SJSA1 (cell line): ENCODE results near the gene MRPL44. TPM values are rescaled to one million over a fixed set of nuclear protein-coding genes. Genes with fewer than 3 reads are reported as not detected.
"Not testable (repeated sequence)": the region's sequence is repeated elsewhere in the genome, so short reads cannot be mapped to it uniquely, and the experiment has no call there.

ENCODE experiments used
- DNase-seq, 2 experiments: peaks; one replicate each; pipeline ENCODE4 v3.0.0-alpha.2; 2015 to 2020; ENCODE audit warnings: low spot score in 2 of 2, low read depth in 1 of 2
- H3K27ac ChIP-seq: fragments of 250-450 bp; sonication (Bioruptor Pico); 2 replicates; pipeline ENCODE4 v1.5.1; 2020; ENCODE audit warnings: mild to moderate bottlenecking, moderate library complexity
- H3K27me3 ChIP-seq: fragments of 250-450 bp; sonication (Bioruptor Pico); replicated peaks from 2 replicates; pipeline ENCODE4 v1.5.1; 2020; ENCODE audit warnings: mild to moderate bottlenecking, moderate library complexity
- H3K36me3 ChIP-seq: fragments of 250-450 bp; sonication (Bioruptor Pico); 2 replicates; pipeline ENCODE4 v1.5.1; 2020; ENCODE audit warnings: mild to moderate bottlenecking
- H3K4me1 ChIP-seq: fragments of 250-450 bp; sonication (Bioruptor Pico); replicated peaks from 2 replicates; pipeline ENCODE4 v1.6.1; 2021; ENCODE audit warnings: mild to moderate bottlenecking
- H3K4me3 ChIP-seq: fragments of 250-450 bp; sonication (Bioruptor Pico); 2 replicates; pipeline ENCODE4 v1.5.1; 2020; ENCODE audit warnings: mild to moderate bottlenecking
- H3K9me3 ChIP-seq: fragments of 250-450 bp; sonication (Bioruptor Pico); replicated peaks from 2 replicates; pipeline ENCODE4 v1.5.1; 2020; ENCODE audit warnings: mild to moderate bottlenecking
- total RNA-seq: library from RNA; depleted of rRNA; stranded (reverse); fragments of >200 nt; shearing (Covaris generic); gene quantifications from 2 replicates; pipeline ENCODE4 v1.2.3, GENCODE V29; 2014

MRPL44 gene
- total RNA-seq, 1 experiment from 2014 or later = 47.2 TPM

GRCh38 chr2:223991611-223992010 lies 34.3 kb downstream of the MRPL44 start:
- H3K27me3 ChIP-seq = no peaks in the 10 kb centered on the region
- H3K4me3 ChIP-seq = no peak overlapping the region
- H3K9me3 ChIP-seq = no peaks in the 10 kb centered on the region; the same call in 1 of the 2 replicates
- peaks cover 28% of the 10 kb centered on the region for H3K36me3 ChIP-seq
- no peak overlapping the region for H3K27ac ChIP-seq
- DNase-seq = no peak
- H3K4me1 ChIP-seq = peaks cover 3% of the 10 kb centered on the region

GRCh38 chr2:223993634-223994232 lies 36.5 kb downstream of the MRPL44 start:
- Histone ChIP-seq H3K4me3 (no peak overlapping the region), H3K36me3 (peaks cover 35% of the 10 kb centered on the region), H3K27ac (no peak overlapping the region), H3K4me1 (peaks cover 20% of the 10 kb centered on the region), H3K9me3 (no peaks in the 10 kb centered on the region; the same call in 1 of the 2 replicates), H3K27me3 (no peaks in the 10 kb centered on the region)
- peak; percentile 69 to 72 for DNase-seq

GRCh38 chr2:223994562-223995162 lies 37.4 kb downstream of the MRPL44 start:
- Histone ChIP-seq H3K4me1 (peaks cover 21% of the 10 kb centered on the region), H3K27me3 (no peaks in the 10 kb centered on the region), H3K4me3 (no peak overlapping the region), H3K27ac (no peak overlapping the region), H3K9me3 (no peaks in the 10 kb centered on the region; the same call in 1 of the 2 replicates), H3K36me3 (peaks cover 33% of the 10 kb centered on the region)
- no peak for DNase-seq

GRCh38 chr2:223995569-223995968 lies 38.3 kb downstream of the MRPL44 start:
- DNase-seq = no peak
- H3K4me1 ChIP-seq = peaks cover 21% of the 10 kb centered on the region
- H3K4me3 ChIP-seq = no peak overlapping the region
- H3K27ac ChIP-seq = no peak overlapping the region
- peaks cover 35% of the 10 kb centered on the region for H3K36me3 ChIP-seq
- H3K27me3 ChIP-seq = no peaks in the 10 kb centered on the region
- H3K9me3 ChIP-seq = no peaks in the 10 kb centered on the region; the same call in 1 of the 2 replicates

GRCh38 chr2:223996391-223996790 lies 39.1 kb downstream of the MRPL44 start:
- H3K9me3 ChIP-seq = no peaks in the 10 kb centered on the region; the same call in 1 of the 2 replicates
- peaks cover 21% of the 10 kb centered on the region for H3K4me1 ChIP-seq
- no peaks in the 10 kb centered on the region for H3K27me3 ChIP-seq
- DNase-seq = no peak
- H3K4me3 ChIP-seq = no peak overlapping the region
- peaks cover 30% of the 10 kb centered on the region for H3K36me3 ChIP-seq
- no peak overlapping the region for H3K27ac ChIP-seq

GRCh38 chr2:223997938-223998337 lies 40.7 kb downstream of the MRPL44 start:
- Histone ChIP-seq H3K27ac (peak overlapping the region; percentile 67), H3K9me3 (no peaks in the 10 kb centered on the region; the same call in 1 of the 2 replicates), H3K4me1 (peaks cover 21% of the 10 kb centered on the region), H3K36me3 (peaks cover 26% of the 10 kb centered on the region), H3K27me3 (no peaks in the 10 kb centered on the region), H3K4me3 (no peak overlapping the region)
- DNase-seq = peak; percentile 68 to 74

- no peak for DNase-seq
- H3K4me1 ChIP-seq = peaks cover 17% of the 10 kb centered on the region
- peaks cover 26% of the 10 kb centered on the region for H3K36me3 ChIP-seq
- H3K27me3 ChIP-seq = no peaks in the 10 kb centered on the region
- H3K4me3 ChIP-seq = no peak overlapping the region
- H3K9me3 ChIP-seq = no peaks in the 10 kb centered on the region; the same call in 1 of the 2 replicates
- H3K27ac ChIP-seq = peak overlapping the region; percentile 67; the same call in 1 of the 2 replicates
Measured at GRCh38 chr2:223998948-223999347, 41.7 kb downstream of the MRPL44 start.

- H3K36me3 ChIP-seq = peaks cover 24% of the 10 kb centered on the region
- H3K27me3 ChIP-seq = no peaks in the 10 kb centered on the region
- H3K4me3 ChIP-seq = no peak overlapping the region
- no peak for DNase-seq
- H3K9me3 ChIP-seq = no peaks in the 10 kb centered on the region; the same call in 1 of the 2 replicates
- no peak overlapping the region for H3K27ac ChIP-seq
- H3K4me1 ChIP-seq = peaks cover 17% of the 10 kb centered on the region
Measured at GRCh38 chr2:223999862-224000261, 42.6 kb downstream of the MRPL44 start.

- not testable (repeated sequence) for H3K9me3 ChIP-seq, H3K27me3 ChIP-seq, DNase-seq, H3K27ac ChIP-seq, H3K4me3 ChIP-seq
- H3K36me3 ChIP-seq = peaks cover 18% of the 10 kb centered on the region
- H3K4me1 ChIP-seq = peaks cover 17% of the 10 kb centered on the region
Measured at GRCh38 chr2:224000662-224001061, 43.4 kb downstream of the MRPL44 start.

GRCh38 chr2:224004105-224004695 lies 46.9 kb downstream of the MRPL44 start:
- H3K27ac ChIP-seq = no peak overlapping the region
- no peaks in the 10 kb centered on the region for H3K9me3 ChIP-seq
- no peak overlapping the region for H3K4me3 ChIP-seq
- DNase-seq = no peak
- H3K4me1 ChIP-seq = peaks cover 2% of the 10 kb centered on the region
- no peaks in the 10 kb centered on the region for H3K27me3 ChIP-seq
- peaks cover 3% of the 10 kb centered on the region; the same call in 1 of the 2 replicates for H3K36me3 ChIP-seq

- Histone ChIP-seq H3K36me3 (no peaks in the 10 kb centered on the region), H3K4me1 (peaks cover 17% of the 10 kb centered on the region), H3K9me3 (no peaks in the 10 kb centered on the region), H3K27ac (0 out of 2 replicates have a peak overlapping the region, but pooled peaks have one; percentile 48), H3K27me3 (no peaks in the 10 kb centered on the region), H3K4me3 (no peak overlapping the region)
- DNase-seq = no peak
Measured at GRCh38 chr2:224008702-224009261, 51.5 kb downstream of the MRPL44 start.

GRCh38 chr2:224009605-224010315 lies 52.5 kb downstream of the MRPL44 start:
- Histone ChIP-seq H3K4me3 (no peak overlapping the region), H3K9me3 (no peaks in the 10 kb centered on the region), H3K4me1 (peaks cover 17% of the 10 kb centered on the region), H3K27ac (peak overlapping the region; percentile 48), H3K36me3 (no peaks in the 10 kb centered on the region), H3K27me3 (no peaks in the 10 kb centered on the region)
- peak in 1 of 2 experiments; percentile 52 for DNase-seq

- no peaks in the 10 kb centered on the region for H3K36me3 ChIP-seq
- no peak for DNase-seq
- peaks cover 17% of the 10 kb centered on the region for H3K4me1 ChIP-seq
- H3K4me3 ChIP-seq = no peak overlapping the region
- no peaks in the 10 kb centered on the region for H3K27me3 ChIP-seq
- no peaks in the 10 kb centered on the region for H3K9me3 ChIP-seq
- H3K27ac ChIP-seq = no peak overlapping the region
Measured at GRCh38 chr2:224011837-224012236, 54.6 kb downstream of the MRPL44 start.
